GM12865 (cell line): ENCODE data around the gene ADH1A.

Experiments used
- DNase-seq: peaks from one replicate; pipeline ENCODE4 v3.0.0; 2010; ENCODE audit warnings: low read depth
- H3K4me3 ChIP-seq: 2 replicates; pipeline ENCODE4 v1.5.1; 2011; ENCODE audit warnings: mild to moderate bottlenecking, low read depth, low read length, control low read depth
- TF ChIP-seq, protein P1 (sequence below): IDR thresholded peaks from 2 replicates; pipeline ENCODE4 v1.5.1; 2011; ENCODE audit warnings: low read length, control low read depth, low read depth, inconsistent platforms; ENCODE audit not compliant: insufficient read depth; ENCODE audit errors: missing control alignments

The ADH1A gene

DNA sequence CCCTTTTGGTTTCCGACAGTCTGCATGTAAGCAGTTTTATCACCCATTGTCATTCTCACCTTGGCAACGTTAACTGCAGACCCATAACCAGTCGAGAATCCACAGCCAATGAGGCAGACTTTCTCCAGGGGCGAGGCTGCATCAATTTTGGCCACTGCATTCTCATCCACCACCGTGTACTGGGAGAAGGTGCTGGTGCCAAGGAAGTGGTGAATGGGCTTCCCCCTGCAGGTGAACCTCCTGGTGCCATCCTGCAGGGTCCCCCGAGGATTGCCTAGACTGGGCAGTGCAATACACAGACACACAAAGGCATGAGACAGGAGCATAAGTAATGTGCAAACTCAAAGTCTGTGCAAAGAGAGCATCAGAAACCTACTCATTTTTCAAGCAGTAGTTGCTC lies 25.1 kb upstream of the ADH1A start:
- no peak overlapping the region for H3K4me3 ChIP-seq
- TF ChIP-seq, protein P1, sequence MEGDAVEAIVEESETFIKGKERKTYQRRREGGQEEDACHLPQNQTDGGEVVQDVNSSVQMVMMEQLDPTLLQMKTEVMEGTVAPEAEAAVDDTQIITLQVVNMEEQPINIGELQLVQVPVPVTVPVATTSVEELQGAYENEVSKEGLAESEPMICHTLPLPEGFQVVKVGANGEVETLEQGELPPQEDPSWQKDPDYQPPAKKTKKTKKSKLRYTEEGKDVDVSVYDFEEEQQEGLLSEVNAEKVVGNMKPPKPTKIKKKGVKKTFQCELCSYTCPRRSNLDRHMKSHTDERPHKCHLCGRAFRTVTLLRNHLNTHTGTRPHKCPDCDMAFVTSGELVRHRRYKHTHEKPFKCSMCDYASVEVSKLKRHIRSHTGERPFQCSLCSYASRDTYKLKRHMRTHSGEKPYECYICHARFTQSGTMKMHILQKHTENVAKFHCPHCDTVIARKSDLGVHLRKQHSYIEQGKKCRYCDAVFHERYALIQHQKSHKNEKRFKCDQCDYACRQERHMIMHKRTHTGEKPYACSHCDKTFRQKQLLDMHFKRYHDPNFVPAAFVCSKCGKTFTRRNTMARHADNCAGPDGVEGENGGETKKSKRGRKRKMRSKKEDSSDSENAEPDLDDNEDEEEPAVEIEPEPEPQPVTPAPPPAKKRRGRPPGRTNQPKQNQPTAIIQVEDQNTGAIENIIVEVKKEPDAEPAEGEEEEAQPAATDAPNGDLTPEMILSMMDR = no peak
- no peak for DNase-seq

DNA sequence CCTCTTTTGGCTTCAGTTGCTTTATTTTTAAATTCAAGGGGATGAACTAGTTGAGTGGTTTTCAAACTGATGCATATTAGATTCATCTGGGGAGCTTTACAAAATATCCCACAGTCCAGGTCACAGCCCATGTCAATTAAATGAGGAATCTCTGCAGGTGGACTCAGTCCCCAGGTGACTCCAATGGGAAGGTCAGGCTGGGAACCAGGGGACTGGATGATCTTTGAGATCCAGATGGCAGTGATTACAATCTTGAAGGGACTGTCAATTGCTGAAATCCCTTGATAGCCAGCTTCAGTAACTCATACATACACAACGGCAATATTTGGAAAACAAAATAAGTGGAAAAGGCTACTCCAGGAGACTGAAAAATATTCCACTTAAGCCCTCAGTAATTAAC lies 23.4 kb upstream of the ADH1A start:
- no peak overlapping the region for H3K4me3 ChIP-seq
- DNase-seq = no peak
- TF ChIP-seq, protein P1 = no peak

GRCh38 chr4:99310389-99310788 lies 19.6 kb upstream of the ADH1A start:
- no peak for DNase-seq
- TF ChIP-seq, protein P1 = no peak
- no peak overlapping the region for H3K4me3 ChIP-seq

DNA sequence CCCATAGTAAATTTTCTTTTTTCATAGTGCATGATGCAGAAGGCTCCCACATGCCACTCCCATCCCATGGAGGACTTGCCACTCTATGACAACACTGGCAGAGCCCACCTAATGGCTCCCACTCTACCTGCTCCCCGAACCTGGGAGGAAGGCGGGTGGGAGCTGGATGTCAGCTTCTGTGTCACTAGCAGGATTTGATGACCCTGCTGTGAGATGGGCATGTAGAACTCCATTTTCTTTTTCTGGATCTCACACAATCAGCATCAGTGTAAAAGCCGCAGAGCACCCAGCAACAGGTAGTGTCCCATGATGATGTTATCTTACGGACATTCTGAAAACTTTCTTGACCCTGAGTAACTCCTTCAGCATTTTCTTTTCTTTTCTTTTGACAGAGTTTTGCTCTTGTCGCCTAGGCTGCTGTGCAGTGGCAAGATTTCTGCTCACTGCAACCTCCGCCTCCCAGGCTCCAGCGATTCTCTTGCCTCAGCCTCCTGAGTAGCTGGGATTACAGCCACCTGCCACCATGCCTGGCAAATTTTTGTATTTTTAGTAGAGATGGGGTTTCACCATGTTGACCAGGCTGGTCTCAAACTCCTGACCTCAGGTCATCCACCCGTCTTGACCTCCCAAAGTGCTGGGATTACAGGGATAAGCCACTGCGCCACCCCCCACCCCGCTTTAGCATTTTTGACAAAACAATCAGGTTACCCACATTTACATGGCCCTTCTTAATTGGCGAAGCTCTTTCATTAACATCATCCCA lies 15.0 kb upstream of the ADH1A start:
- DNase-seq = no peak
- TF ChIP-seq, protein P1 = no peak
- no peak overlapping the region for H3K4me3 ChIP-seq

- TF ChIP-seq, protein P1 = no peak
- H3K4me3 ChIP-seq = no peak overlapping the region
- DNase-seq = no peak
Measured at GRCh38 chr4:99301376-99302164, 10.8 kb upstream of the ADH1A start.

DNA sequence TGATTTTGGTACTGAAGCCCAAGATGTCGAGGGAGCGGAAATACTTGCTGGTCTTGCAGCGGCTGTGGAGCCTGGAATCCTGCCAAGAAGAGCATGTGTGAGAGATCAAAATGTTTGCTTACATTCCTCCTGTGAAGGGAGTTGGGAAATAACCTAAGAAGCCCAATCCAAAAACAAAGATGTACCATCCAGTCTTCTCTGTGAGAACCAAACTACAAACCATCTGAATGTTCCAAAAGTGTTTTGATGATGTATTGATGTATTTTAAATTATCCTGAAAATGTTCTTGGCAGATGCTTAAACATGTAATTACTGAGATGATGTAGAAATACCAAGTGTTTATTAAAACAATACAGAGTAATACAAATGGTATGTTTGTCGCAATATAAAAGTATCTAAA lies 10.1 kb upstream of the ADH1A start:
- H3K4me3 ChIP-seq = no peak overlapping the region
- no peak for DNase-seq
- TF ChIP-seq, protein P1 = no peak
